GM12878 (cell line): ENCODE measurements around the gene CRB2. TPM values are rescaled to one million over a fixed set of nuclear protein-coding genes. Genes with fewer than 3 reads are reported as not detected.

Source experiments
- ATAC-seq: fragments of 200-7000 bp; cut with Tn5 transposase; 3 replicates; pipeline ENCODE4 v1.9.1; 2020; ENCODE audit warnings: mild to moderate bottlenecking, moderate library complexity
- BruUV-seq: library from RNA; stranded (reverse); fragments of 400-500 nt; replicated peaks from 2 replicates; lab custom pipeline; 2021; lab: Mats Ljungman, UMichigan
- CTCF ChIA-PET: fragments of 300-600 bp; sonication (Branson Sonifier 250); formaldehyde crosslinking; extraction: SDS; loops from one replicate; lab custom pipeline; 2021; ENCODE audit warnings: inconsistent platforms; lab: Yijun Ruan, JAX
- POLR2A ChIA-PET: fragments of 350-600 bp; formaldehyde crosslinking; extraction: SDS; loops from one replicate; lab custom pipeline; 2021; ENCODE audit warnings: inconsistent platforms; lab: Charles Lee
- RAD21 ChIA-PET: fragments of 300-600 bp; sonication (Branson Sonifier 250); formaldehyde crosslinking; loops from one replicate; lab custom pipeline; 2023; ENCODE audit warnings: antibody characterized with exemption; ENCODE audit not compliant: unreplicated experiment; lab: Charles Lee
- SMC1A ChIA-PET: fragments of 300-600 bp; sonication (Branson Sonifier 250); formaldehyde crosslinking; loops from one replicate; lab custom pipeline; 2023; ENCODE audit not compliant: unreplicated experiment, uncharacterized antibody; lab: Charles Lee
- DNase-seq: peaks from one replicate; pipeline ENCODE4 v3.0.0-alpha.2; 2011; ENCODE audit warnings: low read depth, low spot score
- FAIRE-seq: peaks from 3 replicates; lab custom pipeline; 2011; peaks lifted over from hg19 to GRCh38; lab: Jason Lieb, UNC
- H2AFZ ChIP-seq: 2 replicates; pipeline ENCODE4 v1.6.0; 2011; ENCODE audit warnings: low read depth, low read length, control low read depth; ENCODE audit not compliant: control insufficient read depth
- H3K27ac ChIP-seq: 2 replicates; pipeline ENCODE4 v1.5.1; 2011; ENCODE audit warnings: control low read depth; ENCODE audit not compliant: control insufficient read depth, insufficient read depth
- H3K27me3 ChIP-seq, 2 experiments: replicated peaks in 1 of 2; 2 replicates each; pipeline versions ENCODE4 v1.6.0 to v1.6.1; 2011; ENCODE audit warnings: low read length in 1 of 2; ENCODE audit not compliant: control insufficient read depth in 2 of 2, insufficient read depth in 2 of 2
- H3K36me3 ChIP-seq, 2 experiments: 2 replicates each; pipeline ENCODE4 v1.5.1; 2011; ENCODE audit warnings: low read length in 1 of 2; ENCODE audit not compliant: control insufficient read depth in 2 of 2, insufficient read depth in 2 of 2
- H3K4me1 ChIP-seq: 2 replicates; pipeline ENCODE4 v1.6.1; 2011; ENCODE audit warnings: mild to moderate bottlenecking, low read length, moderate library complexity, mixed read lengths; ENCODE audit not compliant: control insufficient read depth, insufficient read depth
- H3K4me2 ChIP-seq: 2 replicates; pipeline ENCODE4 v1.6.0; 2011; ENCODE audit warnings: control low read depth; ENCODE audit not compliant: control insufficient read depth, insufficient read depth
- H3K4me3 ChIP-seq: fragments of 200-600 bp; sonication (generic); 2 replicates; pipeline ENCODE4 v1.5.1; 2016
- H3K79me2 ChIP-seq: 2 replicates; pipeline ENCODE4 v1.6.0; 2011; ENCODE audit warnings: low read length; ENCODE audit not compliant: control insufficient read depth, insufficient read depth
- H3K9ac ChIP-seq: 2 replicates; pipeline ENCODE4 v1.8.0; 2011; ENCODE audit warnings: low read length, control low read depth, mixed read lengths; ENCODE audit not compliant: control insufficient read depth, insufficient read depth
- H3K9me3 ChIP-seq: replicated peaks from 3 replicates; pipeline ENCODE4 v1.5.1; 2011; ENCODE audit warnings: mild to moderate bottlenecking, low read length; ENCODE audit not compliant: control insufficient read depth, insufficient read depth
- H4K20me1 ChIP-seq: 2 replicates; pipeline ENCODE4 v1.6.0; 2011; ENCODE audit not compliant: control insufficient read depth, insufficient read depth
- MTA2 ChIP-seq: fragments of 450-650 bp; IDR thresholded peaks from 2 replicates; pipeline ENCODE4 v1.6.1; 2016; ENCODE audit warnings: low read depth, mild to moderate bottlenecking, moderate library complexity
- NR2F1 ChIP-seq: fragments of 450-650 bp; conservative IDR thresholded peaks from 2 replicates; pipeline ENCODE4 v1.6.1; 2017; ENCODE audit warnings: mild to moderate bottlenecking
- POLR2A ChIP-seq: IDR thresholded peaks from 2 replicates; pipeline ENCODE4 v1.6.1; 2011; ENCODE audit warnings: low read depth, mild to moderate bottlenecking, low read length
- RBBP5 ChIP-seq: fragments of 200-600 bp; sonication (generic); conservative IDR thresholded peaks from 2 replicates; pipeline ENCODE4 v1.6.1; 2016
- SMARCA5 ChIP-seq: fragments of 450-650 bp; IDR thresholded peaks from 2 replicates; pipeline ENCODE4 v1.6.1; 2017; ENCODE audit warnings: mild to moderate bottlenecking
- SP1 ChIP-seq: IDR thresholded peaks from one replicate; pipeline ENCODE4 v1.6.1; 2011; ENCODE audit warnings: low read depth, low read length
- TARDBP ChIP-seq: IDR thresholded peaks from 2 replicates; pipeline ENCODE4 v1.6.1; 2016; ENCODE audit warnings: borderline replicate concordance
- TCF7 ChIP-seq: IDR thresholded peaks from 2 replicates; pipeline ENCODE4 v1.6.1; 2014; ENCODE audit warnings: antibody characterized with exemption, borderline replicate concordance
- WGBS: methylation state at CpG from one replicate; pipeline ENCODE4 v1.1.6; 2016; ENCODE audit warnings: low lambda C conversion rate; ENCODE audit not compliant: insufficient replicate concordance, insufficient coverage; ENCODE audit errors: missing lambda C conversion rate; 5-methylcytosine and 5-hydroxymethylcytosine counted together
- in situ Hi-C: fragments of 300-500 bp; cut with MboI; formaldehyde crosslinking; loops from 9 replicates; pipeline ENCODE4 v1.14.3; 2018; ENCODE audit warnings: mixed read lengths
- intact Hi-C: fragments of 100-400 bp; cut with micrococcal nuclease; formaldehyde crosslinking; loops from one replicate; pipeline ENCODE4 v1.14.2; 2022; ENCODE audit not compliant: unreplicated experiment
- polyA plus RNA-seq, 11 experiments: library from polyadenylated mRNA; depleted of rRNA in 4 of 11; unstranded in 6 of 11; stranded (reverse) in 5 of 11; fragments of >200 nt; fragmentation: Nextera tagmentation in 4 of 11; fragmentation: Illumina TruSeq in 1 of 11; extraction: Ambion mirVana in 4 of 11; extraction: Trizol in 1 of 11; gene quantifications; 1 replicate in 1 of 11; 2 replicates in 10 of 11; pipeline versions ENCODE4 v1.2.1 to v1.2.3, GENCODE V29; 2011 to 2016; ENCODE audit warnings: inconsistent platforms in 2 of 11, missing spikeins in 2 of 11, low read depth in 1 of 11
- total RNA-seq, 4 experiments: library from RNA; depleted of rRNA in 3 of 4; stranded (reverse); fragments of >200 nt in 3 of 4; fragmentation: Illumina TruSeq in 1 of 4; extraction: Trizol in 1 of 4; gene quantifications; 2 replicates each; pipeline versions ENCODE4 v1.2.1 to v1.2.3, GENCODE V29; 2013 to 2021
- TF ChIP-seq, protein P1 (sequence below): fragments of 450-650 bp; IDR thresholded peaks from 2 replicates; pipeline ENCODE4 v1.6.1; 2016; ENCODE audit warnings: mild to moderate bottlenecking
- TF ChIP-seq, protein P2 (sequence below): IDR thresholded peaks from 2 replicates; pipeline ENCODE4 v1.6.1; 2012; ENCODE audit warnings: improper control_type of control experiment, low read depth, low read length; ENCODE audit not compliant: insufficient replicate concordance
- TF ChIP-seq, protein P3 (sequence below): fragments of 450-650 bp; IDR thresholded peaks from 2 replicates; pipeline ENCODE4 v1.6.1; 2017; ENCODE audit warnings: mild to moderate bottlenecking, moderate library complexity

Gene CRB2
- total and polyA plus RNA-seq, 10 of the 15 experiments (the other 5 are each of a cell fraction or from before 2014, with no cell fraction given), result 0.01 to 0.80 (median 0.23) TPM; not detected in 3

DNA sequence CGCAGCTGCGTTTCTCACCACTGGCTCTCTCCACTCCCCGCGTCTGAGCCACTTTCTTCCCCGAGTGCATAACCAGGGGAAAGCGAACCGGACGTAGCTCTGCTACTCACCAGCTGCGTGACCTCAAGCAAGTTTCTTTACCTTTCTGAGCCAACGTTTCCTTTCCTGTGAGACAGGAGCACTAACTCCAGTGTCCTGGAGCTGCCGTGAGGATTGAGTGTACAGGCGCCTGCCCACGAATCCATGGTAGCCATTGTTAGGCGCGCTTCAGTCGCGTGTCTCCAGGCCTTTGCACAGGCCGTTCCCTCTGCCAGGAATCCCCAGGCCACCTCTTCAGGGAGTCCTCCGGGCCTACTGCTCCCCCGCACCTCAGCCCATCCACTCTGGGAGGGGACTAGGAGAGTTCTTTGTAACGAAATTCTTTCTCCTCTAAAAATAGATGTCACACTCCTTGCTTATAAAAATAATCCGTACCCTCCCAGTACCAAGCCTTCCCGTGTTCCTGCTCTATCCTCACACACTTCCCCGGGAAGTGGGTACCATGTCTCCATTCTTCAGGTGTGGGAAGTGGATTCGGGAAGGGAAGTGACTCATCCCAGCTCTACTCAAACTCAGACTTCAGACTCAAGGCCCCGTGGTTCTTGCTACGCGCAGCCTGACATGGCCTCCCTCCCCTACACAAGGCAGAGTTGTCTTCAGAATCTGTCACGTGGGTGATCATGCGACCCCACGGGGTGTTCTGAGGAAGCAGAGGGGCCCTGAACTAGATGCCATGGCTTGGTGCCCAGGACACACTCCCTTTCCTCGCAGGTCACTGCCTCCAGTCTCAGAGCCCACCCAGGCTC, 16.1 kb upstream of the CRB2 start:
- Histone ChIP-seq H3K79me2 (no peaks in the 10 kb centered on the region), H3K36me3 (no peaks in the 10 kb centered on the region), H3K4me1 (peaks cover 95% of the 10 kb centered on the region), H4K20me1 (no peaks in the 10 kb centered on the region), H3K4me3 (peak overlapping the region; percentile 60), H3K27ac (peak overlapping the region; percentile 99), H3K4me2 (peak overlapping the region; percentile 67), H3K9me3 (no peaks in the 10 kb centered on the region), H3K27me3 (no peaks in the 10 kb centered on the region), H3K9ac (peak overlapping the region; percentile 81), H2AFZ (peak overlapping the region; percentile 58)
- ATAC-seq (peak; percentile 50), FAIRE-seq (peak; percentile 23), DNase-seq (peak; percentile 78)
- ChIA-PET POLR2A (interaction anchor here (0.9 to 4.2 kb wide), 8 partner anchors 8 to 110 kb away, joined by 3 to 35 read pairs (median 4); no protein-coding TSS in a partner anchor), RAD21 (interaction anchor here (0.6 to 7.9 kb wide), 17 partner anchors 10 to 1320 kb away, joined by 3 to 61 read pairs (median 5); no protein-coding TSS in a partner anchor), SMC1A (interaction anchor here (0.6 to 12.9 kb wide), 15 partner anchors 9 to 245 kb away, joined by 3 to 268 read pairs (median 5); no protein-coding TSS in a partner anchor), CTCF (interaction anchor here (0.6 to 4.8 kb wide), 16 partner anchors 10 to 531 kb away, joined by 3 to 56 read pairs (median 4); no protein-coding TSS in a partner anchor)
- TSS peak; percentile 91 for BruUV-seq
- intact Hi-C loops, result loop anchor here (1.0 to 10.0 kb wide), 6 partner anchors 18 to 505 kb away; partner anchors contain the start of genes RC3H2 and STRBP
- in situ Hi-C loops, result loop anchor here (5.0 kb wide), 1 partner anchor 108 kb away; no protein-coding TSS in a partner anchor
- 2% methylated on average over 31 of the region's 32 CpGs for WGBS
- TF ChIP-seq RBBP5, result 0 out of 2 replicates have a peak, but pooled peaks have one; percentile 38
- no peak for TF ChIP-seq MTA2
- TF ChIP-seq, protein P1, sequence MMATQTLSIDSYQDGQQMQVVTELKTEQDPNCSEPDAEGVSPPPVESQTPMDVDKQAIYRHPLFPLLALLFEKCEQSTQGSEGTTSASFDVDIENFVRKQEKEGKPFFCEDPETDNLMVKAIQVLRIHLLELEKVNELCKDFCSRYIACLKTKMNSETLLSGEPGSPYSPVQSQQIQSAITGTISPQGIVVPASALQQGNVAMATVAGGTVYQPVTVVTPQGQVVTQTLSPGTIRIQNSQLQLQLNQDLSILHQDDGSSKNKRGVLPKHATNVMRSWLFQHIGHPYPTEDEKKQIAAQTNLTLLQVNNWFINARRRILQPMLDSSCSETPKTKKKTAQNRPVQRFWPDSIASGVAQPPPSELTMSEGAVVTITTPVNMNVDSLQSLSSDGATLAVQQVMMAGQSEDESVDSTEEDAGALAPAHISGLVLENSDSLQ, result peak; percentile 17; the same call in 1 of the 2 replicates
- TF ChIP-seq POLR2A, result peak; percentile 43; the same call in 1 of the 2 replicates
- no peak for TF ChIP-seq NR2F1
- peak; percentile 29 for TF ChIP-seq SP1
- TF ChIP-seq, protein P2, sequence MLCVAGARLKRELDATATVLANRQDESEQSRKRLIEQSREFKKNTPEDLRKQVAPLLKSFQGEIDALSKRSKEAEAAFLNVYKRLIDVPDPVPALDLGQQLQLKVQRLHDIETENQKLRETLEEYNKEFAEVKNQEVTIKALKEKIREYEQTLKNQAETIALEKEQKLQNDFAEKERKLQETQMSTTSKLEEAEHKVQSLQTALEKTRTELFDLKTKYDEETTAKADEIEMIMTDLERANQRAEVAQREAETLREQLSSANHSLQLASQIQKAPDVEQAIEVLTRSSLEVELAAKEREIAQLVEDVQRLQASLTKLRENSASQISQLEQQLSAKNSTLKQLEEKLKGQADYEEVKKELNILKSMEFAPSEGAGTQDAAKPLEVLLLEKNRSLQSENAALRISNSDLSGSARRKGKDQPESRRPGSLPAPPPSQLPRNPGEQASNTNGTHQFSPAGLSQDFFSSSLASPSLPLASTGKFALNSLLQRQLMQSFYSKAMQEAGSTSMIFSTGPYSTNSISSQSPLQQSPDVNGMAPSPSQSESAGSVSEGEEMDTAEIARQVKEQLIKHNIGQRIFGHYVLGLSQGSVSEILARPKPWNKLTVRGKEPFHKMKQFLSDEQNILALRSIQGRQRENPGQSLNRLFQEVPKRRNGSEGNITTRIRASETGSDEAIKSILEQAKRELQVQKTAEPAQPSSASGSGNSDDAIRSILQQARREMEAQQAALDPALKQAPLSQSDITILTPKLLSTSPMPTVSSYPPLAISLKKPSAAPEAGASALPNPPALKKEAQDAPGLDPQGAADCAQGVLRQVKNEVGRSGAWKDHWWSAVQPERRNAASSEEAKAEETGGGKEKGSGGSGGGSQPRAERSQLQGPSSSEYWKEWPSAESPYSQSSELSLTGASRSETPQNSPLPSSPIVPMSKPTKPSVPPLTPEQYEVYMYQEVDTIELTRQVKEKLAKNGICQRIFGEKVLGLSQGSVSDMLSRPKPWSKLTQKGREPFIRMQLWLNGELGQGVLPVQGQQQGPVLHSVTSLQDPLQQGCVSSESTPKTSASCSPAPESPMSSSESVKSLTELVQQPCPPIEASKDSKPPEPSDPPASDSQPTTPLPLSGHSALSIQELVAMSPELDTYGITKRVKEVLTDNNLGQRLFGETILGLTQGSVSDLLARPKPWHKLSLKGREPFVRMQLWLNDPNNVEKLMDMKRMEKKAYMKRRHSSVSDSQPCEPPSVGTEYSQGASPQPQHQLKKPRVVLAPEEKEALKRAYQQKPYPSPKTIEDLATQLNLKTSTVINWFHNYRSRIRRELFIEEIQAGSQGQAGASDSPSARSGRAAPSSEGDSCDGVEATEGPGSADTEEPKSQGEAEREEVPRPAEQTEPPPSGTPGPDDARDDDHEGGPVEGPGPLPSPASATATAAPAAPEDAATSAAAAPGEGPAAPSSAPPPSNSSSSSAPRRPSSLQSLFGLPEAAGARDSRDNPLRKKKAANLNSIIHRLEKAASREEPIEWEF, result peak; percentile 11
- TF ChIP-seq TARDBP, result no peak; the same call in 1 of the 2 replicates
- TF ChIP-seq, protein P3, sequence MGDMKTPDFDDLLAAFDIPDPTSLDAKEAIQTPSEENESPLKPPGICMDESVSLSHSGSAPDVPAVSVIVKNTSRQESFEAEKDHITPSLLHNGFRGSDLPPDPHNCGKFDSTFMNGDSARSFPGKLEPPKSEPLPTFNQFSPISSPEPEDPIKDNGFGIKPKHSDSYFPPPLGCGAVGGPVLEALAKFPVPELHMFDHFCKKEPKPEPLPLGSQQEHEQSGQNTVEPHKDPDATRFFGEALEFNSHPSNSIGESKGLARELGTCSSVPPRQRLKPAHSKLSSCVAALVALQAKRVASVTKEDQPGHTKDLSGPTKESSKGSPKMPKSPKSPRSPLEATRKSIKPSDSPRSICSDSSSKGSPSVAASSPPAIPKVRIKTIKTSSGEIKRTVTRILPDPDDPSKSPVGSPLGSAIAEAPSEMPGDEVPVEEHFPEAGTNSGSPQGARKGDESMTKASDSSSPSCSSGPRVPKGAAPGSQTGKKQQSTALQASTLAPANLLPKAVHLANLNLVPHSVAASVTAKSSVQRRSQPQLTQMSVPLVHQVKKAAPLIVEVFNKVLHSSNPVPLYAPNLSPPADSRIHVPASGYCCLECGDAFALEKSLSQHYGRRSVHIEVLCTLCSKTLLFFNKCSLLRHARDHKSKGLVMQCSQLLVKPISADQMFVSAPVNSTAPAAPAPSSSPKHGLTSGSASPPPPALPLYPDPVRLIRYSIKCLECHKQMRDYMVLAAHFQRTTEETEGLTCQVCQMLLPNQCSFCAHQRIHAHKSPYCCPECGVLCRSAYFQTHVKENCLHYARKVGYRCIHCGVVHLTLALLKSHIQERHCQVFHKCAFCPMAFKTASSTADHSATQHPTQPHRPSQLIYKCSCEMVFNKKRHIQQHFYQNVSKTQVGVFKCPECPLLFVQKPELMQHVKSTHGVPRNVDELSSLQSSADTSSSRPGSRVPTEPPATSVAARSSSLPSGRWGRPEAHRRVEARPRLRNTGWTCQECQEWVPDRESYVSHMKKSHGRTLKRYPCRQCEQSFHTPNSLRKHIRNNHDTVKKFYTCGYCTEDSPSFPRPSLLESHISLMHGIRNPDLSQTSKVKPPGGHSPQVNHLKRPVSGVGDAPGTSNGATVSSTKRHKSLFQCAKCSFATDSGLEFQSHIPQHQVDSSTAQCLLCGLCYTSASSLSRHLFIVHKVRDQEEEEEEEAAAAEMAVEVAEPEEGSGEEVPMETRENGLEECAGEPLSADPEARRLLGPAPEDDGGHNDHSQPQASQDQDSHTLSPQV, result 0 out of 2 replicates have a peak, but pooled peaks have one; percentile 2
- TF ChIP-seq SMARCA5, result peak; percentile 57
- TF ChIP-seq TCF7, result no peak
